Frontal cortex (tissue), 4 donors: ENCODE data around the gene MMAB. TPM values are rescaled to one million over a fixed set of nuclear protein-coding genes. Genes with fewer than 3 reads are reported as not detected.

Experiments used
- DNase-seq, 2 donors: peaks; one replicate each; pipeline ENCODE4 v3.0.0; 2012; ENCODE audit warnings: low spot score in 2 of 2
- FAIRE-seq: peaks from 2 replicates; lab custom pipeline; 2012; peaks lifted over from hg19 to GRCh38; lab: Jason Lieb, UNC
- total RNA-seq: library from RNA; depleted of rRNA; stranded (reverse); fragments of >200 nt; gene quantifications from one replicate; pipeline ENCODE4 v1.2.3, GENCODE V29; 2014
- donor health status: control.
- donor health status: control.
- donor health status: control.

Gene MMAB
- total RNA-seq, 1 donor from 2014 or later, result 13.9 TPM

- no peak for FAIRE-seq
- DNase-seq, result no peak
Observed at GRCh38 chr12:109563291-109564284, 9.7 kb downstream of the MMAB start.

GRCh38 chr12:109562871-109563270 lies 10.4 kb downstream of the MMAB start:
- no peak for DNase-seq
- no peak for FAIRE-seq

- no peak for FAIRE-seq
- DNase-seq, result no peak
Observed at GRCh38 chr12:109561711-109562030, 11.6 kb downstream of the MMAB start.

GRCh38 chr12:109560867-109561710 lies 12.2 kb downstream of the MMAB start:
- no peak for DNase-seq

GRCh38 chr12:109559601-109560000 lies 13.7 kb downstream of the MMAB start:
- no peak for FAIRE-seq

More at GRCh38 chr12:109560867-109561710, 12.2 kb downstream of the MMAB start:
- FAIRE-seq, result no peak

GRCh38 chr12:109559200-109559505 lies 14.2 kb downstream of the MMAB start:
- FAIRE-seq, result no peak

More at GRCh38 chr12:109559601-109560000, 13.7 kb downstream of the MMAB start:
- DNase-seq, result no peak

GRCh38 chr12:109558374-109559199 lies 14.7 kb downstream of the MMAB start:
- FAIRE-seq, result no peak
- DNase-seq, result no peak

More at GRCh38 chr12:109559200-109559505, 14.2 kb downstream of the MMAB start:
- DNase-seq, result no peak

- DNase-seq (no peak), FAIRE-seq (no peak)
Observed at GRCh38 chr12:109557805-109558204, 15.5 kb downstream of the MMAB start.

- FAIRE-seq (no peak), DNase-seq (no peak)
Observed at GRCh38 chr12:109557200-109557599, 16.1 kb downstream of the MMAB start.

- FAIRE-seq (no peak), DNase-seq (no peak)
Observed at GRCh38 chr12:109555431-109556315, 17.6 kb downstream of the MMAB start.

GRCh38 chr12:109554761-109555160 lies 18.5 kb downstream of the MMAB start:
- DNase-seq, result no peak
- FAIRE-seq, result no peak

- DNase-seq, result no peak
- no peak for FAIRE-seq
Observed at GRCh38 chr12:109553906-109554500, 19.3 kb downstream of the MMAB start.

GRCh38 chr12:109553483-109553882 lies 19.8 kb downstream of the MMAB start:
- no peak for DNase-seq
- no peak for FAIRE-seq

GRCh38 chr12:109552971-109553370 lies 20.3 kb downstream of the MMAB start:
- FAIRE-seq (no peak), DNase-seq (no peak)

GRCh38 chr12:109551108-109551507 lies 22.2 kb downstream of the MMAB start:
- no peak for DNase-seq
- FAIRE-seq, result no peak

- DNase-seq, result no peak
- no peak for FAIRE-seq
Observed at GRCh38 chr12:109550281-109550680, 23.0 kb downstream of the MMAB start.

- no peak for FAIRE-seq
- no peak for DNase-seq
Observed at GRCh38 chr12:109549613-109550270, 23.6 kb downstream of the MMAB start.

- DNase-seq, result no peak
- FAIRE-seq, result no peak
Observed at GRCh38 chr12:109548258-109548657, 25.0 kb downstream of the MMAB start.
